ENCODE measurements around the gene TENT5D. TPM values are rescaled to one million over a fixed set of nuclear protein-coding genes. Genes with fewer than 3 reads are reported as not detected.

The TENT5D gene
- total RNA-seq, 3 donors from 2014 or later = not detected

- Histone ChIP-seq H3K27me3 (no peaks in the 10 kb centered on the region), H3K27ac (no peak overlapping the region), H3K36me3 (no peaks in the 10 kb centered on the region), H3K4me1 (no peaks in the 10 kb centered on the region), H3K9me3 (peaks cover 3 to 30% of the 10 kb centered on the region in 2 donors), H3K4me3 (no peak overlapping the region)
- TF ChIP-seq POLR2AphosphoS5 (IDR thresholded peaks at IDR 0.05) (no peak), CTCF (IDR thresholded peaks at IDR 0.05) (no peak), POLR2A (IDR thresholded peaks at IDR 0.05) (no peak)
- intact Hi-C loops (cut with DNase I; ENCODE audit: low total_unique reads) = no loop called here
- no peak for DNase-seq (ENCODE audit: low spot score in 2 of 2)
These were observed 51.3 kb downstream of the TENT5D start for GRCh38 chrX:80471582-80471981.

- H3K4me3 ChIP-seq = no peak overlapping the region
These were observed 65.3 kb downstream of the TENT5D start for GRCh38 chrX:80485543-80485942.

GRCh38 chrX:80486299-80486698 lies 66.1 kb downstream of the TENT5D start:
- DNase-seq (ENCODE audit: low spot score in 2 of 2) = no peak
- TF ChIP-seq POLR2AphosphoS5 (IDR thresholded peaks at IDR 0.05) = no peak
- no peak for TF ChIP-seq CTCF (IDR thresholded peaks at IDR 0.05)
- no peak for TF ChIP-seq POLR2A (IDR thresholded peaks at IDR 0.05)
- Histone ChIP-seq H3K9me3 (peaks cover 0 to 12% of the 10 kb centered on the region in 2 donors), H3K36me3 (no peaks in the 10 kb centered on the region), H3K4me1 (no peaks in the 10 kb centered on the region), H3K27ac (no peak overlapping the region), H3K27me3 (peaks cover 0 to 31% of the 10 kb centered on the region in 2 donors), H3K4me3 (no peak overlapping the region)
- intact Hi-C loops (cut with DNase I; ENCODE audit: low total_unique reads) = no loop called here

More at GRCh38 chrX:80485543-80485942, 65.3 kb downstream of the TENT5D start:
- no peak for DNase-seq (ENCODE audit: low spot score in 2 of 2)
- H3K9me3 ChIP-seq = peaks cover 0 to 5% of the 10 kb centered on the region in 2 donors
- no peaks in the 10 kb centered on the region for H3K36me3 ChIP-seq
- intact Hi-C loops (cut with DNase I; ENCODE audit: low total_unique reads) = no loop called here
- H3K27ac ChIP-seq = no peak overlapping the region
- TF ChIP-seq POLR2A (IDR thresholded peaks at IDR 0.05) (no peak), POLR2AphosphoS5 (IDR thresholded peaks at IDR 0.05) (no peak), CTCF (IDR thresholded peaks at IDR 0.05) (no peak)
- H3K27me3 ChIP-seq = peaks cover 0 to 31% of the 10 kb centered on the region in 2 donors
- no peaks in the 10 kb centered on the region for H3K4me1 ChIP-seq

- intact Hi-C loops (cut with DNase I; ENCODE audit: low total_unique reads) = no loop called here
- H3K27me3 ChIP-seq = peaks cover 0 to 8% of the 10 kb centered on the region in 2 donors
- peaks cover 0 to 12% of the 10 kb centered on the region in 2 donors for H3K9me3 ChIP-seq
- H3K27ac ChIP-seq = no peak overlapping the region
- H3K4me1 ChIP-seq = no peaks in the 10 kb centered on the region
- DNase-seq (ENCODE audit: low spot score in 2 of 2) = no peak
- no peak for TF ChIP-seq CTCF (IDR thresholded peaks at IDR 0.05)
- TF ChIP-seq POLR2A (IDR thresholded peaks at IDR 0.05) = no peak
- no peak for TF ChIP-seq POLR2AphosphoS5 (IDR thresholded peaks at IDR 0.05)
- no peak overlapping the region for H3K4me3 ChIP-seq
- H3K36me3 ChIP-seq = no peaks in the 10 kb centered on the region
These were observed 68.9 kb downstream of the TENT5D start for GRCh38 chrX:80489166-80489565.
